ENCODE measurements around the gene CYB5R4.

Gene CYB5R4

GRCh38 chr6:84013354-84013753 lies 153.9 kb downstream of the CYB5R4 start:
- H3K4me1 Mint-ChIP-seq (ENCODE audit: low read depth) = no peaks in the 10 kb centered on the region
- H3K27ac Mint-ChIP-seq = no peak overlapping the region
- no peaks in the 10 kb centered on the region for H3K36me3 Mint-ChIP-seq
- peaks cover 7% of the 10 kb centered on the region for H3K27me3 Mint-ChIP-seq
- no peak overlapping the region for H3K4me3 Mint-ChIP-seq
- H3K9me3 Mint-ChIP-seq (ENCODE audit: low read depth) = no peaks in the 10 kb centered on the region

DNA sequence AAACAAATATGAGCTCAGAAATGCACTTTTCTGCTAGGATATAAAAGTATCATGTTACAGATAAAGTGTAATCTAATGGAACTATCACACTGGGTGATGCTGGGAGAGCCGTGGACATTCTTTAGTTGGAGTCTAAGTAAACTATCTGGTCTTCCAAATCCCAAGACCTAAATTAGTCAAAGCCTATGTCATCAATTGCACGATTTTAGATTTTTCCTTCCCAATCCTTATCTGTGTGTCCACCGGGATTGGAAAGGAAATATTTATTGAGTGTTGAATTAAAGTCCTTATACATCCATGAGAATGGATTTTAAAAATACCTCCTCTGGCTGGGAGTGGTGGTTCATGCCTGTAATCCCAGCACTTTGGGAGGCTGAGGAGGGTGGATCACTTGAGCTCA lies 154.4 kb downstream of the CYB5R4 start:
- Mint-ChIP-seq H3K36me3 (no peaks in the 10 kb centered on the region), H3K9me3 (ENCODE audit: low read depth) (no peaks in the 10 kb centered on the region), H3K4me1 (ENCODE audit: low read depth) (no peaks in the 10 kb centered on the region), H3K27ac (no peak overlapping the region), H3K4me3 (no peak overlapping the region), H3K27me3 (peaks cover 7% of the 10 kb centered on the region)

- Mint-ChIP-seq H3K36me3 (no peaks in the 10 kb centered on the region), H3K27ac (no peak overlapping the region), H3K27me3 (peaks cover 7% of the 10 kb centered on the region), H3K9me3 (ENCODE audit: low read depth) (no peaks in the 10 kb centered on the region), H3K4me3 (no peak overlapping the region), H3K4me1 (ENCODE audit: low read depth) (no peaks in the 10 kb centered on the region)
Measured at GRCh38 chr6:84016029-84016428, 156.5 kb downstream of the CYB5R4 start.
